Mesodermal cell (in vitro differentiated cells): Measurements from ENCODE around the gene MPRIP.

Experiments used
- H3K27ac ChIP-seq: 2 replicates; pipeline ENCODE4 v1.7.0; 2013; ENCODE audit warnings: mild to moderate bottlenecking, low read depth, low read length, moderate library complexity; ENCODE audit not compliant: severe bottlenecking
- H3K36me3 ChIP-seq: 2 replicates; pipeline ENCODE4 v1.7.1; 2013; ENCODE audit warnings: mild to moderate bottlenecking, low read length, moderate library complexity; ENCODE audit not compliant: control insufficient read depth, insufficient read depth
- H3K4me1 ChIP-seq: one replicate; pipeline ENCODE4 v1.7.1; 2013; ENCODE audit warnings: mild to moderate bottlenecking, low read length; ENCODE audit not compliant: insufficient read depth, control insufficient read depth, poor library complexity, severe bottlenecking
- H3K4me3 ChIP-seq: 2 replicates; pipeline ENCODE4 v1.7.0; 2013; ENCODE audit warnings: low read length, control low read depth, mild to moderate bottlenecking; ENCODE audit not compliant: insufficient read depth, poor library complexity, severe bottlenecking; ENCODE audit errors: extremely low read depth
- H3K9me3 ChIP-seq: 2 replicates; pipeline ENCODE4 v1.7.1; 2013; ENCODE audit warnings: mild to moderate bottlenecking, low read length, moderate library complexity; ENCODE audit not compliant: control insufficient read depth
- WGBS, 2 experiments: methylation state at CpG; one replicate each; pipeline ENCODE4 v1.1.5; 2013; ENCODE audit warnings: missing lambda C conversion rate in 2 of 2; ENCODE audit not compliant: insufficient coverage in 2 of 2; 5-methylcytosine and 5-hydroxymethylcytosine counted together

Gene MPRIP

DNA sequence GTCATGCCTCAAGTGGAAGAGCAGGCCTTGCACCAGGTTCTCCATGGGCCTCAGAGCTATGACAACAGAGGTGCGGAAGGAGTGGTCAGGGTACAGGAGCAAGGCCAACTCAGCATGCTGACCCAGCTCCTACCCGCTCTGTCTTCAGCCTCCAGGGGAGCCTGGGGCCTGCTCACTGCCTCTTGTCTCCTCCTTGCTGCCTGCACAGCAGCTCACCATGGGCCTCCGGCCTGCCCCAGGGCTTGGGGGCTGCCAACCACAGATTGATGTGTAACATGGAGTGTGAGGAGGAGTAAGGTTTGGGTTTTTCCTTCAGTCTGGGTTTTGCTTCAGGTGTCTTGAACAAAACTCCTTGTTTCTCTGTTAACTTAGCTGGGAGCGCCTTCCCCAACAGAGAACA lies 101.8 kb downstream of the MPRIP start:
- Histone ChIP-seq H3K27ac (no peak overlapping the region), H3K4me1 (peaks cover 19% of the 10 kb centered on the region)
- 85 to 100% methylated on average over 3 of the region's 4 CpGs for WGBS, 2 experiments

GRCh38 chr17:17144916-17145665 lies 102.8 kb downstream of the MPRIP start:
- H3K27ac ChIP-seq, result no peak overlapping the region
- H3K36me3 ChIP-seq, result peaks cover 94% of the 10 kb centered on the region
- no peaks in the 10 kb centered on the region for H3K9me3 ChIP-seq
- no peak overlapping the region for H3K4me3 ChIP-seq
- WGBS, 2 experiments, result 90 to 93% methylated on average over 12 to 13 of the region's 13 CpGs
- H3K4me1 ChIP-seq, result peaks cover 15% of the 10 kb centered on the region

More for the DNA sequence above, 101.8 kb downstream of the MPRIP start:
- peaks cover 95% of the 10 kb centered on the region for H3K36me3 ChIP-seq
- H3K4me3 ChIP-seq, result no peak overlapping the region
- H3K9me3 ChIP-seq, result no peaks in the 10 kb centered on the region

DNA sequence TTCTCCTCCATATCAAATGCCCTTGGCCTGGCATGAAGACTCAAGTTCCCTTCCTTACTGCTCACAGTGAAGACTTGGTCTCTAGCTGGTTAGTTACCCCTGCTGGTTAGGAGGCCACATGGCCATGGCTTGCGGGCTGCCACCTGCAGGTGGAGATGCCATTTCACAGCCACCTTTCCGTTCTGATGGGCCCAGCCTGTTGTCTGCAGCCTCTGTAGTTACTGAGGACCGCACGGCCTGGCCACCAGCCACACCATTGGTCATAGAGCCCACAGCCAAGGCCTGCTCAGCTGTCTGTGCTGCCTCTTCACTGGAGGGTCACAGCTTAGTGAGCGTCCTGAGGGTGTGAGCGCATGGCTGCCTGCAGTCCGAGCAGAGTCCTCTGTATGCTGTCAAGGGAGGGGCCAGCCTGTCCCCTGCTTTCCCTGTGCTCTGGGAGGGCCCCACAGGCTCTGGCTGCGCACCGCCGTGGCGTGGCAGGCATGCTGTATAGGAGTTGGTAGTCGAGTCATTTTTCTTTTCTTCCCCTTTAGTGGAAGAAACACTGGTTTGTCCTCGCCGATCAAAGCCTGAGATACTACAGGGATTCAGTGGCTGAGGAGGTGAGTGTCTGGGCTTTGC lies 104.6 kb downstream of the MPRIP start:
- Histone ChIP-seq H3K4me1 (peaks cover 13% of the 10 kb centered on the region), H3K9me3 (no peaks in the 10 kb centered on the region), H3K4me3 (no peak overlapping the region), H3K36me3 (peaks cover 97% of the 10 kb centered on the region), H3K27ac (no peak overlapping the region)
- 88 to 95% methylated on average over 8 to 12 of the region's 14 CpGs for WGBS, 2 experiments

GRCh38 chr17:17147821-17148220 lies 105.6 kb downstream of the MPRIP start:
- no peak overlapping the region for H3K4me3 ChIP-seq
- no peak overlapping the region for H3K27ac ChIP-seq
- H3K4me1 ChIP-seq, result peaks cover 13% of the 10 kb centered on the region
- H3K36me3 ChIP-seq, result peaks cover 97% of the 10 kb centered on the region
- no peaks in the 10 kb centered on the region for H3K9me3 ChIP-seq
- 94 to 96% methylated on average over 5 of the region's 5 CpGs for WGBS, 2 experiments

- peaks cover 94% of the 10 kb centered on the region for H3K36me3 ChIP-seq
- H3K27ac ChIP-seq, result no peak overlapping the region
- peaks cover 13% of the 10 kb centered on the region for H3K4me1 ChIP-seq
- 98% methylated on average over 6 to 7 of the region's 9 CpGs for WGBS, 2 experiments
- H3K4me3 ChIP-seq, result no peak overlapping the region
- no peaks in the 10 kb centered on the region for H3K9me3 ChIP-seq
These were observed 107.5 kb downstream of the MPRIP start for GRCh38 chr17:17149520-17150447.

- no peaks in the 10 kb centered on the region for H3K9me3 ChIP-seq
- no CpG with 5 or more reads among the region's 1 CpG for WGBS, 2 experiments
- no peak overlapping the region for H3K27ac ChIP-seq
- H3K4me3 ChIP-seq, result no peak overlapping the region
- H3K4me1 ChIP-seq, result peaks cover 13% of the 10 kb centered on the region
- H3K36me3 ChIP-seq, result peaks cover 94% of the 10 kb centered on the region
These were observed 108.2 kb downstream of the MPRIP start for GRCh38 chr17:17150448-17150800.

- Histone ChIP-seq H3K4me3 (no peak overlapping the region), H3K36me3 (peaks cover 94% of the 10 kb centered on the region), H3K9me3 (no peaks in the 10 kb centered on the region), H3K4me1 (peaks cover 13% of the 10 kb centered on the region), H3K27ac (no peak overlapping the region)
- WGBS, 2 experiments, result 88 to 100% methylated on average over 3 of the region's 5 CpGs
These were observed 108.8 kb downstream of the MPRIP start for GRCh38 chr17:17151055-17151454.

DNA sequence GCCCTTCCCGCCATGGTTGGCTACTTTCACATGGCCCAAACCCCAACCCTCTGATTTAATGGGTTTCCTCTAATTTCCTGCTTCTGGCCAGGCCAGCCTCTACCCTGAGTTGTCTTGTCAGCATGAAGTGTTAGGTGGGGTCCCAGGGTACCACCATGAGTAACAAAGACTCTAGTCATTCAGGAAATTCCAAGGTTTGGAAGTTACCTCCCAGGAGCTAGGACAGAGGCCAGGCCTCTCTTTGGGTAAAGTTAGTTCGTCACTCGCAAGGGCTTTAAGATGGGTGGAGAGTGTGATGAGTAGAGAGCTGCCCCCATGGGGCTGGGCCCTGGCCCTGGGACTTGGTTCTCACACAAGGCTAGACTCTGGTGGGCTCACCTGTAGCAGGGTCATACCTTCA lies 109.3 kb downstream of the MPRIP start:
- Histone ChIP-seq H3K4me1 (peaks cover 13% of the 10 kb centered on the region), H3K27ac (no peak overlapping the region), H3K4me3 (no peak overlapping the region), H3K9me3 (no peaks in the 10 kb centered on the region), H3K36me3 (peaks cover 94% of the 10 kb centered on the region)
- WGBS, 2 experiments, result 100% methylated on average over 2 of the region's 3 CpGs

DNA sequence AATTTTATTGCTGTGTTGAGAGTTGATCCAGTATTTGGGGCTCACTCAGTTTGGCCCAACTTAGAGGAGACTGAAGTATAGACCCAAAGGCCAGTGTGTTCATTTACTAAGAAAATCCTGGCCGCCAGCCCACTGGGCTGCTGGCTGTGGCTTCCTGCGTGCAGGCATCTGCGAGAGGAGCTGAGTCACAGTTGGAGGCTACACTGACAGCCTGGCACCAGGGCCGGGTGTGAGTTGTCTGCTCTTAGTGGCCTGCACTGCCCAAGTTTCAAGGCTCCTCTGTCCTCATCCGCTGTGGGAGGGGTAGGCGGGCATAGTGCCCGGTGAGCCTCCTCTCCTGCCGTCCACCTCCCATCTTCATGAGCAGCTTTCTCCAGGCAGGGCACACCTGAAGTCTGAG lies 109.7 kb downstream of the MPRIP start:
- H3K4me1 ChIP-seq, result peaks cover 13% of the 10 kb centered on the region
- no peaks in the 10 kb centered on the region for H3K9me3 ChIP-seq
- H3K4me3 ChIP-seq, result no peak overlapping the region
- 84 to 92% methylated on average over 8 of the region's 8 CpGs for WGBS, 2 experiments
- peaks cover 94% of the 10 kb centered on the region for H3K36me3 ChIP-seq
- H3K27ac ChIP-seq, result no peak overlapping the region

DNA sequence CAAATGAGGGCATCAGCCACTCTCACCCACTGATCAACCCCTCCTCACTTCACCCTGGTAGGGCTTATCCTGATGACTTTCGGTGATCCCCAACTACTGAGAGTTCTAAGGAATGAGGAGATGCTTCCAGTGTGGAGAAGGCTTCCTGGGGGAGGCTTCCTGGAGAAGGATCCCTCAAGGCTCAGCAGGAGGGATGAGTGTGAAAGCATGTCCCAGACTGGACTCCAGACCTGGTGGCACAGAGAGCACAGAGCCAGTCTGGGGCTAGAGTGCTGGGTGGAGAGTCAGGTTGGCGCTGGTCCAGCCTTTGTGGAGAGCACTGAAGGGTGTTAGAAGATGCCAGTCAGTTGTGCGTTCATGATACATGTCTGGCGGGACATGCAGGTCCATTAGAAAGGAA lies 110.1 kb downstream of the MPRIP start:
- Histone ChIP-seq H3K4me3 (no peak overlapping the region), H3K9me3 (no peaks in the 10 kb centered on the region), H3K27ac (no peak overlapping the region), H3K36me3 (peaks cover 94% of the 10 kb centered on the region), H3K4me1 (peaks cover 13% of the 10 kb centered on the region)
- WGBS, 2 experiments, result 100% methylated on average over 3 to 4 of the region's 4 CpGs
